Measurements from ENCODE around the gene FN1.

- TF ChIP-seq POLR2A (IDR thresholded peaks at IDR 0.05; ENCODE audit: control extremely low read depth in 1 of 2, low read depth in 2 of 2, low read length in 2 of 2): no peak
- TF ChIP-seq RAD21 (IDR thresholded peaks at IDR 0.05 in 1 of 2, conservative IDR thresholded peaks at IDR 0.05 in 1 of 2; ENCODE audit: low read depth in 2 of 2, low read length in 2 of 2): no peak
- no peak for TF ChIP-seq MAFK (IDR thresholded peaks at IDR 0.05; ENCODE audit: low read depth, low read length)
- TF ChIP-seq CHD2 (IDR thresholded peaks at IDR 0.05; ENCODE audit: low read length): no peak
- no peak for TF ChIP-seq CTCF (IDR thresholded peaks at IDR 0.05; ENCODE audit: control extremely low read depth in 1 of 3, insufficient read depth in 1 of 3, low read depth in 1 of 3, low read length in 3 of 3)
- TF ChIP-seq SIN3A (conservative IDR thresholded peaks at IDR 0.05 in 1 of 2, IDR thresholded peaks at IDR 0.05 in 1 of 2; ENCODE audit: low read depth in 1 of 2, low read length in 2 of 2): no peak
- no peak for TF ChIP-seq NRF1 (IDR thresholded peaks at IDR 0.05; ENCODE audit: low read depth, low read length)
- TF ChIP-seq EGR1 (IDR thresholded peaks at IDR 0.05; ENCODE audit: borderline replicate concordance, low read depth, low read length): no peak
- TF ChIP-seq BRCA1 (IDR thresholded peaks at IDR 0.05; ENCODE audit: low read depth, low read length): no peak
- no peak for TF ChIP-seq YY1 (IDR thresholded peaks at IDR 0.05; ENCODE audit: low read depth, low read length)
- TF ChIP-seq CEBPB (IDR thresholded peaks at IDR 0.05; ENCODE audit: low read depth, low read length): no peak
- no peak for TF ChIP-seq POLR2AphosphoS5 (IDR thresholded peaks at IDR 0.05; ENCODE audit: low read depth, low read length)
- TF ChIP-seq RXRA (IDR thresholded peaks at IDR 0.05; ENCODE audit: insufficient read depth, low read depth, low read length): no peak
Measured at GRCh38 chr2:215415820-215416577, 19.9 kb downstream of the FN1 start.
